Heart left ventricle (tissue), 16 donors: ENCODE data around the gene CEP128. TPM values are rescaled to one million over a fixed set of nuclear protein-coding genes. Genes with fewer than 3 reads are reported as not detected.

Source experiments
- ATAC-seq, 4 donors: fragments of 200-7000 bp; cut with Tn5 transposase; one replicate each; pipeline ENCODE4 v1.9.1; 2020 to 2022; ENCODE audit warnings: moderate library complexity in 4 of 4, mild to moderate bottlenecking in 3 of 4, moderate number of reproducible peaks in 1 of 4
- DNase-seq, 5 donors: peaks; one replicate each; pipeline ENCODE4 v3.0.0-alpha.2; 2020
- H3K27ac ChIP-seq, 12 donors: fragments of 200-600 bp; sonication (generic) in 4 of 12; one replicate each; pipeline versions ENCODE4 v1.5.0 to v1.8.0; 2016 to 2022; ENCODE audit warnings: mild to moderate bottlenecking in 2 of 12
- H3K27me3 ChIP-seq, 9 donors: fragments of 200-600 bp; sonication (generic) in 2 of 9; one replicate each; pipeline versions ENCODE4 v1.5.1 to v1.8.0; 2016 to 2022; ENCODE audit warnings: mild to moderate bottlenecking in 3 of 9
- H3K36me3 ChIP-seq, 9 donors: fragments of 200-600 bp; sonication (generic) in 2 of 9; one replicate each; pipeline versions ENCODE4 v1.5.0 to v1.8.0; 2018 to 2022; ENCODE audit warnings: mild to moderate bottlenecking in 2 of 9
- H3K4me1 ChIP-seq, 12 donors: fragments of 200-600 bp; sonication (generic) in 4 of 12; one replicate each; pipeline versions ENCODE4 v1.5.0 to v1.8.0; 2016 to 2022; ENCODE audit warnings: mild to moderate bottlenecking in 3 of 12
- H3K4me3 ChIP-seq, 12 donors: fragments of 200-600 bp; sonication (generic) in 4 of 12; one replicate each; pipeline versions ENCODE4 v1.5.0 to v1.8.0; 2017 to 2022; ENCODE audit warnings: mild to moderate bottlenecking in 9 of 12, moderate library complexity in 4 of 12
- H3K9me3 ChIP-seq, 12 donors: fragments of 200-600 bp; sonication (generic) in 4 of 12; one replicate each; pipeline versions ENCODE4 v1.5.0 to v1.8.0; 2016 to 2022; ENCODE audit warnings: mild to moderate bottlenecking in 1 of 12
- CTCF ChIP-seq, 12 donors: fragments of 200-600 bp; sonication (generic) in 4 of 12; IDR thresholded peaks; one replicate each; pipeline versions ENCODE4 v1.5.0 to v1.8.0; 2018 to 2022; ENCODE audit warnings: antibody characterized with exemption in 12 of 12, mild to moderate bottlenecking in 5 of 12
- POLR2A ChIP-seq, 2 donors: fragments of 450-650 bp; IDR thresholded peaks; one replicate each; pipeline ENCODE4 v1.6.1; 2017; ENCODE audit warnings: antibody characterized with exemption in 2 of 2, mild to moderate bottlenecking in 2 of 2, moderate library complexity in 2 of 2
- WGBS, 4 donors: extraction: QIAGEN DNeasy Blood & Tissue Kit in 2 of 4; methylation state at CpG; one replicate each; pipeline versions ENCODE4 v1.1.5 to v1.1.7; 2013 to 2018; 5-methylcytosine and 5-hydroxymethylcytosine counted together
- intact Hi-C, 10 donors: fragments of 100-400 bp; cut with DNase I; formaldehyde crosslinking; loops; one replicate each; pipeline versions ENCODE4 v1.11.1 to v1.14.2; 2022
- polyA plus RNA-seq, 2 donors: library from polyadenylated mRNA; stranded (reverse); fragments of 200-250 nt; gene quantifications; one replicate each; pipeline ENCODE4 v1.2.3, GENCODE V29; 2013
- total RNA-seq, 9 donors: library from RNA; depleted of rRNA in 2 of 9; stranded (reverse); fragments of >200 nt in 2 of 9; fragmentation: NEBNext Ultra II Directional in 3 of 9; extraction: Animal tissue kit (Norgen Biotek cat#: 25700) in 3 of 9; gene quantifications; one replicate each; pipeline versions ENCODE4 v1.1.0 to v1.2.4, GENCODE V29; 2016 to 2023
- donor health status: ischemic (EF 13 %, LVEDD 7.1; RV severe dilation, severe dysfunction).
- donor health status: healthy with polysubstance abuse.
- donor health status: DM: no; HTN: yes; CAD: no.
- donor health status: DM: no; HTN: no; CAD: no.
- donor health status: ischemic (EF 25% LVEDD 6.9; RV normal size, moderate dysfunction).
- donor health status: ischemic (EF 25% LVEDD 5.7; RV mildly dilated, moderate dysfunction).
- donor health status: healthy.
- donor health status: DM: yes; HTN: yes; CAD: no.
- donor health status: ischemic (EF 35%, LVEDD 5.7; RV mildly dilated, moderate dysfunction).
- donor health status: nonischemic (EF 11% LVEDD 7.7; RV severe dilation, severe dysfunction).
- donor health status: DM: yes; HTN: yes; CAD: no.
- donor health status: PGD.
- donor health status: ischemic (EF 29% LVEDD 5.4; RV normal size, mild dysfunction).
- donor health status: nonischemic (EF 23%, LVEDD 6.1; RV moderate dilation, normal function).

The CEP128 gene
- total and polyA plus RNA-seq, 11 donors = 0.94 to 6.6 (median 3.4) TPM

DNA sequence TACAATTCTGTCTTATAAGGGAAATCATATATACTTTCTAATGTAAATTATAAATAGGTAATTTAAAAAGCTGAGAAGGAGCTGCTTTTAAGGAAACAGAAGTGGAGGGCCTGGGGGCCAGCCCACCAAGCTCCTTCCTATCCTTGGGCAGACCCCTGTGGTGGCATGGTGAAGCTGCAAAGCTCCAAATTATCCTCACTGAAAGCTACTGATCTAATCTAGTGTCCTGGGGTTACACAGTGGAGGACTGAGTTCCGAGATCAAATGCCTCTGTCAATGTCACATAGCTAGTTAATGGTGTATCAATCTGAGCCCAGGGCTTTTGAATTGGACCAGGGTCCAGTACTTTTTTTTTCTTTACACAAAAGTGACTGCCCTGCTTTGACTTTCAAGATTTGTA lies 355.4 kb downstream of the CEP128 start:
- no peak overlapping the region for H3K4me3 ChIP-seq
- peaks cover 0 to 23% (median 0%) of the 10 kb centered on the region in 12 donors for H3K4me1 ChIP-seq
- peaks cover 0 to 15% (median 0%) of the 10 kb centered on the region in 12 donors for H3K9me3 ChIP-seq
- 79 to 90% (median 81%) methylated on average over 1 of the region's 1 CpG for WGBS, 4 donors
- no peak for TF ChIP-seq POLR2A (IDR thresholded peaks at IDR 0.05)
- no peak for TF ChIP-seq CTCF (IDR thresholded peaks at IDR 0.05)
- H3K36me3 ChIP-seq = no peaks in the 10 kb centered on the region
- intact Hi-C loops = loop anchor here in 2 of 10 donors (5.0 to 10.0 kb wide), 2 partner anchors 271 to 529 kb away; no protein-coding TSS in a partner anchor
- H3K27ac ChIP-seq = no peak overlapping the region
- ATAC-seq (no peak), DNase-seq (no peak)
- no peaks in the 10 kb centered on the region for H3K27me3 ChIP-seq

DNA sequence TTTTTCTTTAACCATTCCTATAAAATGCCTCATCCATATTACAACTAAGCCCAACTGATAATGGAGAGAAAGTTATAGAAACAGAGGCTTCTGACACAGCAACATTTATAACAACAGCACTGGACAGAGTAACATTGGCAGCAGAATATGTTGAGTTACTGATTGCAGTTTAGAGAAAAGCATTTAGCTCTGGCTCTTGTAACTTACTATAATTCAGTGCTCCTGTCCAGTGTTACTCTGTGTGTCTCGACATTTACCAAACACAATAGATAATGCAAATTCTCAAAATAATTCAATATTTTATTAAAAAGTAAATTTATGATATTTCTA lies 356.1 kb downstream of the CEP128 start:
- Histone ChIP-seq H3K27ac (no peak overlapping the region), H3K4me1 (peaks cover 0 to 23% (median 0%) of the 10 kb centered on the region in 12 donors), H3K27me3 (no peaks in the 10 kb centered on the region), H3K36me3 (no peaks in the 10 kb centered on the region), H3K9me3 (peaks cover 0 to 9% (median 0%) of the 10 kb centered on the region in 12 donors), H3K4me3 (no peak overlapping the region)
- TF ChIP-seq CTCF (IDR thresholded peaks at IDR 0.05) (no peak), POLR2A (IDR thresholded peaks at IDR 0.05) (no peak)
- intact Hi-C loops = loop anchor here in 2 of 10 donors (5.0 to 10.0 kb wide), 2 partner anchors 271 to 528 kb away; no protein-coding TSS in a partner anchor
- 82 to 88% (median 85%) methylated on average over 1 of the region's 1 CpG for WGBS, 4 donors
- DNase-seq (no peak), ATAC-seq (no peak)

DNA sequence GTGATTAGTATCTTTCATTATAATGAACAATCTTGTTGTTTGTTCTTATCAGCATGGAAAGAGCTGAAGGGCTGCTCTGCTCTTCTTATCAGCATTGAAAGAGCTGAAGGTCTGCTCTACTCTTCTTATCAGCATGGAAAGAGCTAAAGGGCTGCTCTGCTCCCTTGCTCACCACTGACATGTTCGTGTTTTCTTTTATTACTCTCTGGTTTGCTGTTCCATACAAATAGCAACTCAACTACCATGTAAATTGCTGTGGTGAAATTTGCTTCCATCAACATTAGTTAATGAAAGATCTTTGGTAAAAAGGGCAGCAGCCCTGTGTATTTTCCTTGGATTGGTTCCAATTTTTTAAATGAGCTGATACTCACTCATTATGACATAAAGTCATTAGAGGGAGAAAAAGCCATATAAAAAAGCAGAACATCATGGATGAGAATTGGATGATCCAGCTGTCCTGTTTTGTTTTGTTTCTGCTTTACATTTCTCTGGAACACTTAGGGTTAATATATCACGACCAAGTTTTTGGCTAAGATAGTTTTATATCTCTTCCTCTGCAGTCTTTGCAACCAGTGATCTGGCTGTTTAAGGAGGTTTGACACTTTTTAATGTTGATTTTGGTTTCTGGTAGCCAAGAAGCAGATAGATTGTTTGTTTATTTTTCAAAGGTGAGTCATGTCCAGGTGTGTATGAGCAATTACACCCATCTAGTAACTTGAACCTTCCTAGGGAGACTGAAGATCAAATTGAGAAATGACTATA lies 356.6 kb downstream of the CEP128 start:
- no peak overlapping the region for H3K4me3 ChIP-seq
- 34 to 50% (median 42%) methylated on average over 2 of the region's 2 CpGs for WGBS, 4 donors

More for the DNA sequence above, 356.6 kb downstream of the CEP128 start:
- H3K36me3 ChIP-seq = no peaks in the 10 kb centered on the region
- intact Hi-C loops = loop anchor here in 2 of 10 donors (5.0 to 10.0 kb wide), 2 partner anchors 270 to 528 kb away; no protein-coding TSS in a partner anchor
- no peak for ATAC-seq
- no peak overlapping the region for H3K27ac ChIP-seq
- no peak for DNase-seq
- H3K9me3 ChIP-seq = peaks cover 0 to 3% (median 0%) of the 10 kb centered on the region in 12 donors
- H3K27me3 ChIP-seq = no peaks in the 10 kb centered on the region
- TF ChIP-seq CTCF (IDR thresholded peaks at IDR 0.05) = no peak
- H3K4me1 ChIP-seq = peaks cover 0 to 23% (median 0%) of the 10 kb centered on the region in 12 donors
